Prostate gland (tissue), 2 donors: ENCODE measurements around the gene C6orf120. TPM values are rescaled to one million over a fixed set of nuclear protein-coding genes. Genes with fewer than 3 reads are reported as not detected.
A peak's percentile ranks its signal among the peaks of the same experiment; 100 is the strongest.

ENCODE experiments used
- DNase-seq: peaks from one replicate; pipeline ENCODE4 v3.0.0-alpha.2; 2019; ENCODE audit warnings: low spot score
- H3K27ac ChIP-seq, 2 donors: fragments of 200-600 bp; sonication (generic); 2 replicates each; pipeline ENCODE4 v1.5.1; 2017 to 2019
- H3K27me3 ChIP-seq: fragments of 200-600 bp; sonication (generic); replicated peaks from 2 replicates; pipeline ENCODE4 v1.5.1; 2019; ENCODE audit not compliant: insufficient read depth
- H3K36me3 ChIP-seq, 2 donors: fragments of 200-600 bp; sonication (generic); 1 replicate in 1 of 2; 2 replicates in 1 of 2; pipeline versions ENCODE4 v1.5.1 to v1.8.1; 2017 to 2019
- H3K4me1 ChIP-seq: fragments of 200-600 bp; sonication (generic); replicated peaks from 2 replicates; pipeline ENCODE4 v1.5.1; 2019
- H3K4me3 ChIP-seq, 2 donors: fragments of 200-600 bp; sonication (generic); 2 replicates each; pipeline ENCODE4 v1.5.1; 2017 to 2019
- H3K9me3 ChIP-seq: fragments of 200-600 bp; sonication (generic); 2 replicates; pipeline ENCODE4 v1.5.1; 2017
- CTCF ChIP-seq, 4 experiments: fragments of 200-600 bp in 2 of 4; fragments of 450-650 bp in 2 of 4; sonication (generic) in 2 of 4; IDR thresholded peaks; 1 replicate in 3 of 4; 2 replicates in 1 of 4; pipeline ENCODE4 v1.5.1; 2016 to 2019; ENCODE audit warnings: antibody characterized with exemption in 4 of 4, mild to moderate bottlenecking in 2 of 4, moderate library complexity in 2 of 4
- POLR2A ChIP-seq: fragments of 450-650 bp; IDR thresholded peaks from one replicate; pipeline ENCODE4 v1.6.1; 2016; ENCODE audit warnings: antibody characterized with exemption, mild to moderate bottlenecking
- POLR2AphosphoS5 ChIP-seq: sonication (generic); formaldehyde crosslinking; IDR thresholded peaks from one replicate; pipeline ENCODE4 v1.6.1; 2017; ENCODE audit warnings: antibody characterized with exemption
- WGBS: methylation state at CpG from one replicate; pipeline ENCODE4 v1.1.5; 2018; 5-methylcytosine and 5-hydroxymethylcytosine counted together
- intact Hi-C: fragments of 100-400 bp; cut with DNase I; formaldehyde crosslinking; loops from one replicate; pipeline ENCODE4 v1.14.2; 2022
- total RNA-seq, 2 donors: library from RNA; depleted of rRNA; stranded (reverse); fragments of >200 nt; gene quantifications; one replicate each; pipeline ENCODE4 v1.1.0, GENCODE V29; 2016

C6orf120 gene
- total RNA-seq, 2 donors from 2014 or later: 23.6 to 41.8 TPM

GRCh38 chr6:169668203-169668847 is 33.6 kb upstream of the C6orf120 start:
- DNase-seq: no peak
- H3K4me1 ChIP-seq: no peaks in the 10 kb centered on the region
- intact Hi-C loops: no loop called here
- H3K36me3 ChIP-seq: no peaks in the 10 kb centered on the region
- no peak for TF ChIP-seq CTCF (IDR thresholded peaks at IDR 0.05)
- no peak for TF ChIP-seq POLR2A
- no peak for TF ChIP-seq POLR2AphosphoS5
- WGBS: 88% methylated on average over 15 of the region's 15 CpGs
- no peak overlapping the region for H3K4me3 ChIP-seq
- no peaks in the 10 kb centered on the region for H3K27me3 ChIP-seq
- no peak overlapping the region for H3K27ac ChIP-seq
- no peaks in the 10 kb centered on the region for H3K9me3 ChIP-seq

- intact Hi-C loops: no loop called here
- Histone ChIP-seq H3K4me3 (no peak overlapping the region), H3K9me3 (no peaks in the 10 kb centered on the region), H3K36me3 (no peaks in the 10 kb centered on the region), H3K27me3 (no peaks in the 10 kb centered on the region), H3K4me1 (no peaks in the 10 kb centered on the region), H3K27ac (no peak overlapping the region)
- no peak for TF ChIP-seq POLR2AphosphoS5
- no peak for DNase-seq
- 93% methylated on average over 6 of the region's 6 CpGs for WGBS
These were observed 32.8 kb upstream of the C6orf120 start for GRCh38 chr6:169669147-169669546.

- DNase-seq: no peak
- intact Hi-C loops: no loop called here
- H3K36me3 ChIP-seq: no peaks in the 10 kb centered on the region
- TF ChIP-seq POLR2AphosphoS5: peak; percentile 27
- no peak for TF ChIP-seq POLR2A
- no peaks in the 10 kb centered on the region for H3K4me1 ChIP-seq
- no peaks in the 10 kb centered on the region for H3K27me3 ChIP-seq
- H3K9me3 ChIP-seq: no peaks in the 10 kb centered on the region
- WGBS: 61% methylated on average over 7 of the region's 7 CpGs
- H3K4me3 ChIP-seq: no peak overlapping the region
- no peak overlapping the region for H3K27ac ChIP-seq
These were observed 32.0 kb upstream of the C6orf120 start for GRCh38 chr6:169669889-169670288.

GRCh38 chr6:169671563-169671962 is 30.4 kb upstream of the C6orf120 start:
- WGBS: 93% methylated on average over 5 of the region's 5 CpGs
- Histone ChIP-seq H3K4me3 (no peak overlapping the region), H3K27me3 (no peaks in the 10 kb centered on the region), H3K4me1 (no peaks in the 10 kb centered on the region), H3K9me3 (no peaks in the 10 kb centered on the region), H3K27ac (no peak overlapping the region), H3K36me3 (no peaks in the 10 kb centered on the region)
- intact Hi-C loops: no loop called here
- TF ChIP-seq CTCF (IDR thresholded peaks at IDR 0.05) (no peak), POLR2AphosphoS5 (no peak), POLR2A (no peak)
- DNase-seq: no peak

GRCh38 chr6:169675011-169675410 is 26.9 kb upstream of the C6orf120 start:
- Histone ChIP-seq H3K4me3 (no peak overlapping the region), H3K4me1 (no peaks in the 10 kb centered on the region), H3K36me3 (no peaks in the 10 kb centered on the region), H3K27me3 (no peaks in the 10 kb centered on the region), H3K9me3 (no peaks in the 10 kb centered on the region), H3K27ac (no peak overlapping the region)
- DNase-seq: no peak
- 96% methylated on average over 3 of the region's 3 CpGs for WGBS
- intact Hi-C loops: no loop called here
- TF ChIP-seq CTCF (IDR thresholded peaks at IDR 0.05) (no peak), POLR2AphosphoS5 (no peak), POLR2A (no peak)

GRCh38 chr6:169677096-169677495 is 24.8 kb upstream of the C6orf120 start:
- no peaks in the 10 kb centered on the region for H3K36me3 ChIP-seq
- TF ChIP-seq POLR2AphosphoS5 (no peak), POLR2A (no peak)
- intact Hi-C loops: no loop called here
- 97% methylated on average over 1 of the region's 1 CpG for WGBS
- H3K27ac ChIP-seq: no peak overlapping the region
- H3K27me3 ChIP-seq: no peaks in the 10 kb centered on the region
- no peak overlapping the region for H3K4me3 ChIP-seq
- H3K4me1 ChIP-seq: no peaks in the 10 kb centered on the region
- DNase-seq: no peak
- no peaks in the 10 kb centered on the region for H3K9me3 ChIP-seq
